Mammary epithelial cell (primary cell): Measurements from ENCODE around the gene AFF2.

Experiments
- EZH2 ChIP-seq: IDR thresholded peaks from 2 replicates; pipeline ENCODE4 v1.6.1; 2012; ENCODE audit warnings: low read length, inconsistent platforms, borderline replicate concordance
- TF ChIP-seq, protein P1 (sequence below), 2 donors: IDR thresholded peaks in 1 of 2; conservative IDR thresholded peaks in 1 of 2; 2 replicates each; pipeline ENCODE4 v1.5.1; 2011 to 2012; ENCODE audit warnings: inconsistent platforms in 2 of 2, low read length in 2 of 2, mild to moderate bottlenecking in 2 of 2, control low read depth in 1 of 2, low read depth in 1 of 2; ENCODE audit not compliant: insufficient read depth in 1 of 2; ENCODE audit errors: extremely low read depth in 1 of 2

GRCh38 chrX:148784137-148784536, 283.7 kb downstream of the AFF2 start:
- TF ChIP-seq, protein P1, sequence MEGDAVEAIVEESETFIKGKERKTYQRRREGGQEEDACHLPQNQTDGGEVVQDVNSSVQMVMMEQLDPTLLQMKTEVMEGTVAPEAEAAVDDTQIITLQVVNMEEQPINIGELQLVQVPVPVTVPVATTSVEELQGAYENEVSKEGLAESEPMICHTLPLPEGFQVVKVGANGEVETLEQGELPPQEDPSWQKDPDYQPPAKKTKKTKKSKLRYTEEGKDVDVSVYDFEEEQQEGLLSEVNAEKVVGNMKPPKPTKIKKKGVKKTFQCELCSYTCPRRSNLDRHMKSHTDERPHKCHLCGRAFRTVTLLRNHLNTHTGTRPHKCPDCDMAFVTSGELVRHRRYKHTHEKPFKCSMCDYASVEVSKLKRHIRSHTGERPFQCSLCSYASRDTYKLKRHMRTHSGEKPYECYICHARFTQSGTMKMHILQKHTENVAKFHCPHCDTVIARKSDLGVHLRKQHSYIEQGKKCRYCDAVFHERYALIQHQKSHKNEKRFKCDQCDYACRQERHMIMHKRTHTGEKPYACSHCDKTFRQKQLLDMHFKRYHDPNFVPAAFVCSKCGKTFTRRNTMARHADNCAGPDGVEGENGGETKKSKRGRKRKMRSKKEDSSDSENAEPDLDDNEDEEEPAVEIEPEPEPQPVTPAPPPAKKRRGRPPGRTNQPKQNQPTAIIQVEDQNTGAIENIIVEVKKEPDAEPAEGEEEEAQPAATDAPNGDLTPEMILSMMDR (conservative IDR thresholded peaks at IDR 0.05 in 1 of 2, IDR thresholded peaks at IDR 0.05 in 1 of 2; ENCODE audit: extremely low read depth in 1 of 2, insufficient read depth in 1 of 2, low read depth in 1 of 2, low read length in 2 of 2): no peak
- no peak for TF ChIP-seq EZH2
